Uterus (tissue), 4 donors: ENCODE results near the gene PRR33. TPM values are rescaled to one million over a fixed set of nuclear protein-coding genes. Genes with fewer than 3 reads are reported as not detected.

ENCODE experiments used
- DNase-seq, 2 donors: peaks; one replicate each; pipeline ENCODE4 v3.0.0-alpha.2; 2019 to 2020
- H3K27ac ChIP-seq, 2 donors: fragments of 200-600 bp; sonication (generic); 1 replicate in 1 of 2; 2 replicates in 1 of 2; pipeline ENCODE4 v1.5.1; 2016 to 2018
- H3K27me3 ChIP-seq, 2 donors: fragments of 200-600 bp; sonication (generic); one replicate each; pipeline ENCODE4 v1.5.1; 2018 to 2019; ENCODE audit warnings: control low read depth in 1 of 2
- H3K36me3 ChIP-seq, 2 donors: fragments of 200-600 bp; sonication (generic); one replicate each; pipeline ENCODE4 v1.5.1; 2019; ENCODE audit warnings: control low read depth in 1 of 2
- H3K4me1 ChIP-seq, 2 donors: fragments of 200-600 bp; sonication (generic); one replicate each; pipeline ENCODE4 v1.5.1; 2018 to 2019; ENCODE audit warnings: control low read depth in 1 of 2
- H3K4me3 ChIP-seq, 2 donors: fragments of 200-600 bp; sonication (generic); 1 replicate in 1 of 2; 2 replicates in 1 of 2; pipeline ENCODE4 v1.5.1; 2018 to 2019; ENCODE audit warnings: mild to moderate bottlenecking in 1 of 2
- H3K9me3 ChIP-seq, 2 donors: fragments of 200-600 bp; sonication (generic); one replicate each; pipeline ENCODE4 v1.5.1; 2019; ENCODE audit warnings: control low read depth in 1 of 2
- CTCF ChIP-seq, 4 experiments: fragments of 200-600 bp in 2 of 4; fragments of 450-650 bp in 2 of 4; sonication (generic) in 2 of 4; IDR thresholded peaks; one replicate each; pipeline ENCODE4 v1.5.1; 2016 to 2019; ENCODE audit warnings: antibody characterized with exemption in 4 of 4, mild to moderate bottlenecking in 2 of 4, moderate library complexity in 1 of 4
- POLR2A ChIP-seq, 2 donors: fragments of 450-650 bp; IDR thresholded peaks; one replicate each; pipeline ENCODE4 v1.6.1; 2016; ENCODE audit warnings: antibody characterized with exemption in 2 of 2, mild to moderate bottlenecking in 1 of 2, moderate library complexity in 1 of 2
- intact Hi-C: fragments of 100-400 bp; cut with DNase I; formaldehyde crosslinking; loops from one replicate; pipeline ENCODE4 v1.15.1; 2023; ENCODE audit warnings: low total_unique reads
- total RNA-seq, 4 donors: library from RNA; depleted of rRNA in 3 of 4; stranded (reverse); fragments of >200 nt in 3 of 4; gene quantifications; one replicate each; pipeline versions ENCODE4 v1.1.0 to v1.2.4, GENCODE V29; 2014 to 2023
- donor health status: DM: yes; HTN: yes; CAD: no.

PRR33 gene
- total RNA-seq, 4 donors from 2014 or later = not detected

GRCh38 chr11:1929621-1930461 is 38.1 kb upstream of the PRR33 start:
- H3K4me1 ChIP-seq = peaks cover 0 to 4% of the 10 kb centered on the region in 2 donors
- TF ChIP-seq POLR2A (IDR thresholded peaks at IDR 0.05) (no peak), CTCF (IDR thresholded peaks at IDR 0.05) (no peak)
- no peaks in the 10 kb centered on the region for H3K27me3 ChIP-seq
- no peak overlapping the region for H3K4me3 ChIP-seq
- H3K27ac ChIP-seq = peak overlapping the region; percentile 68 to 74
- peak in 1 of 2 donors; percentile 9 for DNase-seq
- no peaks in the 10 kb centered on the region for H3K9me3 ChIP-seq
- intact Hi-C loops = no loop called here
- no peaks in the 10 kb centered on the region for H3K36me3 ChIP-seq

- H3K27ac ChIP-seq = peak overlapping the region; percentile 37 to 68
- no peaks in the 10 kb centered on the region for H3K36me3 ChIP-seq
- peak in 1 of 2 donors; percentile 20 for DNase-seq
- no peaks in the 10 kb centered on the region for H3K27me3 ChIP-seq
- H3K4me1 ChIP-seq = peaks cover 0 to 4% of the 10 kb centered on the region in 2 donors
- intact Hi-C loops = no loop called here
- TF ChIP-seq POLR2A (IDR thresholded peaks at IDR 0.05) = no peak
- TF ChIP-seq CTCF (IDR thresholded peaks at IDR 0.05) = no peak
- H3K9me3 ChIP-seq = no peaks in the 10 kb centered on the region
- no peak overlapping the region for H3K4me3 ChIP-seq
These were observed 37.3 kb upstream of the PRR33 start for GRCh38 chr11:1928891-1929541.

- DNase-seq = peak; percentile 21 to 26
These were observed 36.8 kb upstream of the PRR33 start for GRCh38 chr11:1928470-1928890.

GRCh38 chr11:1927848-1928469 is 36.3 kb upstream of the PRR33 start:
- TF ChIP-seq POLR2A (IDR thresholded peaks at IDR 0.05) (no peak), CTCF (IDR thresholded peaks at IDR 0.05) (no peak)
- no peak overlapping the region for H3K4me3 ChIP-seq
- H3K27ac ChIP-seq = peak overlapping the region; percentile 6 to 68
- no peak for DNase-seq
- H3K36me3 ChIP-seq = no peaks in the 10 kb centered on the region
- H3K27me3 ChIP-seq = no peaks in the 10 kb centered on the region
- intact Hi-C loops = no loop called here
- peaks cover 0 to 4% of the 10 kb centered on the region in 2 donors for H3K4me1 ChIP-seq
- no peaks in the 10 kb centered on the region for H3K9me3 ChIP-seq

More at GRCh38 chr11:1928470-1928890, 36.8 kb upstream of the PRR33 start:
- peaks cover 0 to 4% of the 10 kb centered on the region in 2 donors for H3K4me1 ChIP-seq
- TF ChIP-seq CTCF (IDR thresholded peaks at IDR 0.05) = no peak
- no peak overlapping the region for H3K4me3 ChIP-seq
- H3K9me3 ChIP-seq = no peaks in the 10 kb centered on the region
- no peaks in the 10 kb centered on the region for H3K27me3 ChIP-seq
- no peaks in the 10 kb centered on the region for H3K36me3 ChIP-seq
- intact Hi-C loops = no loop called here
- peak overlapping the region; percentile 6 to 68 for H3K27ac ChIP-seq
